GM18951 (cell line): ENCODE measurements around the gene IDI1.
"Not testable (repeated sequence)": the region's sequence is repeated elsewhere in the genome, so short reads cannot be mapped to it uniquely, and the experiment has no call there.

Experiments used
- POLR2A ChIP-seq: IDR thresholded peaks from 4 replicates; pipeline ENCODE4 v1.6.1; 2011; ENCODE audit warnings: mild to moderate bottlenecking; ENCODE audit not compliant: insufficient read length, insufficient read depth; ENCODE audit errors: extremely low read depth
- in situ Hi-C: fragments of 300-500 bp; cut with MboI; formaldehyde crosslinking; loops from one replicate; pipeline ENCODE4 v1.12.0; 2022; ENCODE audit warnings: low sequenced_read_pairs, mixed read lengths, inconsistent platforms; ENCODE audit not compliant: unreplicated experiment

The IDI1 gene

DNA sequence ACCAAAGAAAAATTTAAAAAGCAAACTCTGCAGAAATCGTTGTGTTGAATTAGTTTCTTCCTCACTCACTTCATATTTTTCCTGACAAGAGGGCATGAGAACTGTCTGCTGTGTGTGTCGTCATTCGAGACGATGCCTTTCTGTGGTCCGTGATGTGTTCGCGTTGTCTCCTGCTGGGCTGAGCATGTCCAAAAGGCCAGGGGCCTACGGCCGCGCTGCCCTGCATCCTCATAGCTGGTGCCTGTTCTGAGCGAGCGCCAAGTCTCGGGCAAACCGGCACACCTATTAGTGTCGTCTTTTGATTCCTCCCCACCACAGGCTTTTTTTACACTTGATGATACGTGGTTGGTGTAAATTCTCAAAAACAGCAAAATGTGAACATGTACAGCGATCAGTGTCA is 34.7 kb upstream of the IDI1 start:
- TF ChIP-seq POLR2A: no peak

DNA sequence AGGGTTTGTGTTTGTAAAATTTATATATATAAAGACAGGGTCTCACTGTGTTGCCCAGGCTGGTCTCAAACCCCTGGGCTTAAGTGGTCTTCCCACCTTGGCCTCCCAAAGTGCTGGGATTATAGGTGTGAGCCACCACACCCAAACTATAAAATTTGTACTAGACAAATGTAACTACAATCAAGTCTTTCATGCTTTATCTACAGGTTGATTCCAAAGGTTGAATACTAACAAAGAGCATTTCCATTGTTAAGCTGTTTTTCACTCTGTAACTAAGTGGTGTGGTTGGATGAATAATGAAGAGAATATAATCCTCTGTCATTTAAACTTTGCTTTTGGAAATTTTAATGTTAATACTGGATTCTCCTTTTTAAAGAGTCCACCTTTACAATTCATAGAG is 29.7 kb upstream of the IDI1 start:
- in situ Hi-C loops: loop anchor here (25.0 kb wide), 1 partner anchor 566 kb away; no protein-coding TSS in a partner anchor
- no peak for TF ChIP-seq POLR2A

More for the DNA sequence above, 34.7 kb upstream of the IDI1 start:
- in situ Hi-C loops: loop anchor here (25.0 kb wide), 1 partner anchor 571 kb away; no protein-coding TSS in a partner anchor

DNA sequence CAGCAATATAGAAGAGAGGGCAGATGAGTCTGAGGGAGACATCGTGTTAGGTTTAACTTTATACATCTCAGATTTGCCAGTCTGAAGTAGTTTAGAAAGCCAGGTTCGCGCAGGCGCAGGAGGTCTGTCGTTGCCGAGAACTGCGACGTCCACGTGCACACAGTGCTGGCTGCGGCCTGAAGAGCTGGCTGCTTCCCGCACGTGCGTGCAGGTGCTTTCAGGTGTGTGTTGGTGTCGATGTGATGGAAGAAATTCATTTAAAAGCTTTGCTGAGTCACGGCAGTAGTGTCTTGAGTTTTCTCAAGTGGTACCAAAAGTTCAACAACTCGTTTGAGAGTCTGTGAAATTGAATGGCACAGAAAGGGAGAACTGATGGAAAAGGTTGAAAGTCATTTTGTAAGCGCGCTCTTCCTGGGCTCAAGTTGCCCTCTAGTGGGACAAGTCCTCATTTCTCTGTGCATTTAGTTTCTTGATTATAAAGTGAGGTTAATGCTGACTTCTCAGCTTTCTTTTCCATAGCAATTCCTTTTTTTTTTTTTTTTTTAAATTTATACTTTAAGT is 25.9 kb upstream of the IDI1 start:
- TF ChIP-seq POLR2A: no peak
- in situ Hi-C loops: loop anchor here (25.0 kb wide), 1 partner anchor 563 kb away; no protein-coding TSS in a partner anchor

DNA sequence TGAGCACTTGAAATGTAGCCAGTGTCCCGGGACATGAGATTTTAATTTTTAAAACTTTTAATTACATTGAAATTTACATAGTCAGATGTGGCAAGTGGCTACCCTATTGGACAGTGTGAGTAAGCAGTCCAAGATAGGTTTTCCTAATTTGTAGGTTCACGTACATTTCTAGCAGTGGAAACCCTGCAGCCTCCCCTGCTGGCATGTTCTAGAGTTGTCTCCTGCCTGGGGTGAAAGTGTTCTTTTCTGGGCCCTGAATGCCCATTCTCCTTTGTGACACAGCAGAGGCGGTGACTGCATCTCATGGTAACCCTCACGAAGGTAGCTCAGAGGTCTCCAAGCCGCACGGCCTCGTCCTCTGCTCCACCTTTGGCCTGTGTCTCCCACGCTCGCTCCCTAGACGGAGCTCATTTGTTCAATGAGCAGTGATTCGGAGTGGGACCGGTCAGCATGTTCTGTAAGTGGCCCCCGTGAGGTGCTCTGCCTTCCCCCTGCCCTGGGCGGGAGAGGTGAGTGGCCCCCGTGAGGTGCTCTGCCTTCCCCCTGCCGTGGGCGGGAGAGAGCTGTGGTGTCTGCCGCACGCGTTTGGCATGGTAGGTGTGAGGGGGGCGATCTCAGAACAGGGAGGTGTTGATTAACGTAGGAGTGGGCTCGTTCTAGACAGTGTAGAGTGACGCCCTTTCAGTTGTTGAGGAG is 25.3 kb upstream of the IDI1 start:
- in situ Hi-C loops: no loop called here
- TF ChIP-seq POLR2A: no peak

DNA sequence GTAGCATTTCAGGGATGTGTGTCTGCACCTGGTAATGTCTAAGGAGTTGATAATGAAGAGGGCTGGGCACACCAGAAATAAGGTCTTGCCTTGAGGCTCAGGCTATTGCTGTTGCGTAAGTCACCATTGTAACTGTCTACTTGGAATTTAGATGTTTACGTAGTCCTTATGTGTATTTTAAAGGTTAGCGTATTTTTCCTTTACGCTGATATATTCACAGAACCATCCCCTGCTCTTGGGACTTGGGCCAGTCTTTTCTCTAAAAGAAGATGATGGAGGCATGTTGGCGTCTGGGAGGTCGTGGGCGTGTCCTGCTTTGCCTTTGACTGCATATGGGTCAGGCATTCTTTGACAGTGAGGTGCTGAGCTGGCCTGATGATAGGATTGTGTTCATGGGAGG is 22.0 kb upstream of the IDI1 start:
- no peak for TF ChIP-seq POLR2A
- in situ Hi-C loops: no loop called here

DNA sequence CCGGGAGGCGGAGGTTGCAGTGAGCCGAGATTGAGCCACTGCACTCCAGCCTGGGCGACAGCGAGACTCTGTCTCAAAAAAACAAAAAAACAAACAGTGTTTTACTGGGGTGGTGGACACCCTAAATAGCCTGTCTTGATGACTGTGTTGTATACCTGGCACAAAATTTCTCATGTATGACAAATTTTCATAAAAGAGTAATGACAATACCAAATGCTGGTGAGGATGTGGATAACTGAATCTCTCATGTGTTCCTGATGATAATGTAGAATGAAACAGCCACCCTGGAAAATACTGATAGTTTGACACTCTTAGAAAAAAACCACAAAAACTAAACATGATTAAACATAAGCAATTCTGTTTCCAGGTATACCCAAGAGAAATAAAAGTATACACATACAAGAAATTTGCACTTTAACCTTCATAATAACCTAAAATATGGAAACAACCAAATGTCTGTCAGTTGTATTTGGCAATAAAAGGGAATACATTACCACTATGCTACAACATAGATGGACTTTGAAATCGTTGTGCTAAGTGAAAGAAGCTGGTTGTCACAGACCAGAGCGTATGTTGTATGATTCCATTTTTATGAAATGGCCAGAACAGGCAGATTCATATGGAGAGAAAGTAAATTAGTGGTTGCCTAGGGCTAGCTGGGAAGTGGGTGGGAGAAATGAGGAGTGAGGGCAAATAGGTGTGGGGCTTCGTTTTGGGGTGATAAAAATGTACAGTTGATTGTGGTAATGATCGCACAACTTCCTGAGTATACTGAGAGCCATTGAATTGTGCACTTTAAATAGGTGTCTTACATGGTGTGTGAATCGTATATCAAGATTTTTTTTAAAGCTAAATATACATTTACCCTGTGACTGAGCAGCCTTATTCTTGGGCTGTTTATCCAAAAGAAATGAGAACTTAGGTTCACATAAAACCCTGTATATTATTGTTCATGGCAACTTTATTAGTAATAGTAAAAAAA is 19.8 kb upstream of the IDI1 start:
- no peak for TF ChIP-seq POLR2A
- in situ Hi-C loops: no loop called here

DNA sequence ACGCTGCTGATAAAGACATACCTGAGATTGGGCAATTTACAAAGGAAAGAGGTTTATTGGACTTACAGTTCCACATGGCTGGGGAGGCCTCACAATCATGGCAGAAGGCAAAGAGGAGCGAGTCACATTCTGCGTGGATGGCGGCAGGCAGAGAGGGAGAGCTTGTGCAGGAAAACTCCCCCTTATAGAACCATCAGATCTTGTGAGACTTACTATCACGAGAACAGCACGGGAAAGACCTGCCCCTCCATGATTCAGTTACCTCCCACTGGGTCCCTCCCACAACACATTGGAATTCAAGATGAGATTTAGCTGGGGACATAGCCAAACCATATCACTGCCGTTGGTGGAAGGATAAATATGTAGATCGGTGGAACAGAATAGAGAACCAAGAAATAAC is 17.8 kb upstream of the IDI1 start:
- in situ Hi-C loops: not testable (repeated sequence)

DNA sequence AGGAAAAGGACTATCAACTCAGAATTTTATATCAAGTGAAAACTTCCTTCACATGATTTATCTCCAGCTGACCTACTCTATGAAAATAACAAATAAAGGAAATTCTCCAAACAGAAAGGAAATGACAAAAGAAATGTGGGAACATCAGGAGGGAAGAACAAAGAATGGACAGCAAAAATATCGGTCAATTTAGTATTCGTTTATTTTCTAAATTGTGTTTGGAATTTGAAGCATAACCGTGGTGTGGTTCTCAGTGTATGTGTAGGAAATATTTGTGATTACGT is 16.0 kb upstream of the IDI1 start:
- in situ Hi-C loops: no loop called here
- TF ChIP-seq POLR2A: no peak

DNA sequence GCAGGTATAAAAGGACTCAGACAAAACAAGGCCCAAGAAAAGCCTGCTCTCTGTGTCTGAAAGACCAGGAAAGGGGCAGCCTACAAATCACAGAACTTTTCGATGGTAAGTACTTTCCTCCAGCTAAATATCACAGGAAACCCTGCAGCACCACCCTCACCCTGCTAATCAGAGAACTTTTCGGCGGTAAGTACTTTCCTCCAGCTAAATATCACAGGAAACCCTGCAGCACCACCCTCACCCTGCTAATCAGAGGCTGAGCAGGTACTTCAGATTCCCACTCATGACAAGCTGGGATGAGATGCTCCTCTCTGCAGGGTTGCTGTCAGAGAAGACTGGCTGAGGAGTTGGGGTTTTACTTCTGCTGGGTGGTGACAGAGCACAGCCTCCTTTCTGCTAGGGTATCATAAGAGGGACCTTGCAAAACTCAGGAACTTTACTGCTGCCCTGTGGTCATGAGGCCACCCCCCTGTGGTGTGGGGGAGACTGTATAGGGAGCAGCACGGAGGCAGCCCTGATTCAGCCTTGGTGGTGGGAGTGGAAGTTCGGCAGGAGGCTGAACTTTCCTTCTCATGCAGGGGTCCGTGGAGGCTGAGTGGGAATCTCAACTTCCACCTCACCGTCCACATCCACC is 14.4 kb upstream of the IDI1 start:
- in situ Hi-C loops: no loop called here
- no peak for TF ChIP-seq POLR2A

DNA sequence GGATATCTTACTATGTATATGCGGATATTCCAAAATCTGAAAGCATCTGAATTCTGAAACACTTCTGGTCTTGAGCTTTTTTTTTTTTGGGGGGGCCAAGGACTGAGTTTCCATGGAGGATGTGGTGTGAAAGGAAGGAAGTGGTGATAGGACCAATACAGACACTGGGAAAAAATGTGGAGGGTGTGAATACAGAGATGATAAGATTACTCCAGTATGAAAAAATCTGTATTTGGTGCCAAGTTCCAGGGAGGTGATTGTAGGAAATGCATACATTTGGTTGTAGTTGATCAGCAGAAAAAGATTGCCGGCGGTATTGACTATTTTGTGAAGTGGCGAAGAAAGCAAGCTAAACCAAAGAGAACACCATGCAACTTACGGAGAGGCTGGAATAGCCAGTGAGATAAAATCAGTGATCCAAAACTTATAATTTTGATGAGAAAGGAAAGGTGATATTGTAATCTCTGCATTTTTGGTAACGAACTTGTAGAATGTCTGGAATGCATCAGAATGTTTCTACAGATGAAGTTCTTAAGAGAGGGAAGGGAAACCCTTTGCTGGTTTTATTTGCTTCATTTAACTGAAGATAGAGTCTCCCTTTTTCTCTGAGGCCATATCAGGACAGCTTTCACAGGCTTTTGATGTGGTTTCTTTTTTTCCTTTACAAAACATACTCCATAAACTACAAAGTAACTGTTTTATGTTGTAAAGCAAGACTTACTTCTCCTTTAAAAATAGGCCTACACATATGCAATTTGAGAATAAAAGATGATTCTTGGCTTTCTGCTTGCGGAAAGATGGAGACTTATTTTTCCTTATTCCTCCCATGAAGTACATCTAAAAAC is 13.2 kb upstream of the IDI1 start:
- in situ Hi-C loops: no loop called here
- TF ChIP-seq POLR2A: no peak

DNA sequence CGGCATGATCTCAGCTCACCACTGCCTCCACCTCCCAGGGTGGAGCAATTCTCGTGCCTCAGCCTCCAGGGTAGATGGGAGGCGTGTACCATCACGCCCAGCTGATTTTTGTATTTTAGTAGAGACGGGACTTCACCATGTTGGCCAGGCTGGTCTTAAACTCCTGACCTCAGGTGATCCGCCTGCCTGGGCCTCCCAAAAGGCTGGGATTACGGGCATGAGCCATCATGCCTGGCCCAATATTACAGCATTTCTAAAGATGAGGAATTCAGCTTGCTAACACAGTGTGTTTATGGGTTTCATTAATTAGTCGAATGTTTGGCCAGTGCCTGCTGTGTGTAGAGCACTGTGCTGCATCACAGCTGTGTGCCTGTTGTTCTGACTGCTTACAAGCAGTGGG is 11.0 kb upstream of the IDI1 start:
- TF ChIP-seq POLR2A: no peak
- in situ Hi-C loops: no loop called here

DNA sequence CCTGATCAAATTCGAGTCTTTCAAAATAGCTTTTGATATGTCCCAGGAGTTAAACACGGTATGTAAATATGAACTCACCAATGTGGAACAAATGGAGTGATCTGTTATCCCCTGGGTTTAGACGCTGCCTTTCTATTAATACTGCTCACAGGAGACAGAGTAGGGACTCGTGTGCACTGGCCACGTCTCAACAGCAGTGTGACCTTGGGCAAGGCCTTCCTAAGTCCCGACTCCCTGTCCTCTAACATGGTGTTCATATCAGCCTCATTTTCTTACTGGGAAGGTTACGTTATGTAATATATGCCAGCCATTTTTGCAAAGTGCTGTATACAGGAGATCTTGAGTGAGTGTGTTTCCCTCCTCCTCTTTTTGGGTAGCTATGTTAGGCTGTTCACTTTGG is 9.1 kb upstream of the IDI1 start:
- in situ Hi-C loops: no loop called here
- TF ChIP-seq POLR2A: no peak
